AG10803 (cell line): Measurements from ENCODE around the gene DACH1.

Experiments
- DNase-seq: peaks from one replicate; pipeline ENCODE4 v3.0.0; 2010; ENCODE audit warnings: low read depth
- H3K4me3 ChIP-seq: 2 replicates; pipeline ENCODE4 v1.5.1; 2011; ENCODE audit warnings: mild to moderate bottlenecking, low read length, control low read depth
- CTCF ChIP-seq: conservative IDR thresholded peaks from 2 replicates; pipeline ENCODE4 v1.5.1; 2011; ENCODE audit warnings: mild to moderate bottlenecking, low read length, control low read depth, inconsistent platforms

DACH1 gene

GRCh38 chr13:71730267-71730666, 136.7 kb downstream of the DACH1 start:
- DNase-seq: no peak
- TF ChIP-seq CTCF: no peak

GRCh38 chr13:71729441-71729840, 137.6 kb downstream of the DACH1 start:
- no peak overlapping the region for H3K4me3 ChIP-seq
- DNase-seq: no peak
- no peak for TF ChIP-seq CTCF

More at GRCh38 chr13:71730267-71730666, 136.7 kb downstream of the DACH1 start:
- no peak overlapping the region for H3K4me3 ChIP-seq

GRCh38 chr13:71727662-71728061, 139.3 kb downstream of the DACH1 start:
- no peak for DNase-seq
- no peak overlapping the region for H3K4me3 ChIP-seq
- TF ChIP-seq CTCF: no peak

- no peak overlapping the region for H3K4me3 ChIP-seq
- TF ChIP-seq CTCF: no peak
- DNase-seq: no peak
Measured at GRCh38 chr13:71727042-71727441, 140.0 kb downstream of the DACH1 start.

- TF ChIP-seq CTCF: no peak
- no peak overlapping the region for H3K4me3 ChIP-seq
- no peak for DNase-seq
Measured at GRCh38 chr13:71722206-71722605, 144.8 kb downstream of the DACH1 start.

- DNase-seq: no peak
- H3K4me3 ChIP-seq: no peak overlapping the region
- TF ChIP-seq CTCF: no peak
Measured at GRCh38 chr13:71721104-71721503, 145.9 kb downstream of the DACH1 start.

GRCh38 chr13:71718931-71719330, 148.1 kb downstream of the DACH1 start:
- DNase-seq: no peak
- no peak overlapping the region for H3K4me3 ChIP-seq
- TF ChIP-seq CTCF: no peak
